HepG2 (cell line): Measurements from ENCODE around the gene FAM20C. TPM values are rescaled to one million over a fixed set of nuclear protein-coding genes. Genes with fewer than 3 reads are reported as not detected.

Experiments used
- ATAC-seq: fragments of 200-7000 bp; cut with Tn5 transposase; 3 replicates; pipeline ENCODE4 v1.9.1; 2020; ENCODE audit warnings: mild to moderate bottlenecking, moderate library complexity
- BruUV-seq: library from RNA; stranded (reverse); fragments of 400-500 nt; replicated peaks from 2 replicates; lab custom pipeline; 2021; lab: Mats Ljungman, UMichigan
- CTCF ChIA-PET: fragments of 300-600 bp; formaldehyde crosslinking; extraction: SDS; loops from one replicate; lab custom pipeline; 2021; ENCODE audit warnings: low total read pairs, inconsistent platforms, low intra/inter-chr PET ratio; lab: Yijun Ruan, JAX
- POLR2A ChIA-PET: fragments of 350-600 bp; sonication (Branson Sonifier 250); formaldehyde crosslinking; loops from one replicate; lab custom pipeline; 2020; ENCODE audit warnings: antibody characterized with exemption, inconsistent platforms; lab: Yijun Ruan, JAX
- DNase-seq: peaks from one replicate; pipeline ENCODE4 v3.0.0-alpha.2; 2015; ENCODE audit warnings: low spot score
- FAIRE-seq: peaks from 3 replicates; lab custom pipeline; 2011; peaks lifted over from hg19 to GRCh38; lab: Jason Lieb, UNC
- H2AFZ ChIP-seq: one replicate; pipeline ENCODE4 v1.6.1; 2011; ENCODE audit warnings: low read length, inconsistent platforms
- H3K27ac ChIP-seq: fragments of 300-600 bp; 3 replicates; pipeline ENCODE4 v1.8.0; 2011; ENCODE audit warnings: mixed run types, mild to moderate bottlenecking, mixed read lengths, low read length, inconsistent platforms; ENCODE audit not compliant: insufficient read depth; ENCODE audit errors: extremely low read length
- H3K27me3 ChIP-seq, 2 experiments: fragments of 200-600 bp in 1 of 2; 2 replicates in 1 of 2; 3 replicates in 1 of 2; pipeline versions ENCODE4 v1.6.0 to v1.8.0; 2011; ENCODE audit warnings: low read length in 2 of 2, mild to moderate bottlenecking in 2 of 2, moderate library complexity in 2 of 2, inconsistent platforms in 1 of 2; ENCODE audit not compliant: insufficient read depth in 2 of 2, control insufficient read depth in 1 of 2
- H3K36me3 ChIP-seq, 2 experiments: fragments of 200-600 bp in 1 of 2; replicated peaks in 1 of 2; 2 replicates in 1 of 2; 3 replicates in 1 of 2; pipeline versions ENCODE4 v1.5.1 to v1.8.0; 2011; ENCODE audit warnings: low read length in 2 of 2, inconsistent platforms in 1 of 2; ENCODE audit not compliant: insufficient read depth in 2 of 2, control insufficient read depth in 1 of 2
- H3K4me1 ChIP-seq: 2 replicates; pipeline ENCODE4 v1.5.1; 2012; ENCODE audit warnings: low read length, inconsistent platforms; ENCODE audit not compliant: insufficient read depth
- H3K4me2 ChIP-seq: 2 replicates; pipeline ENCODE4 v1.6.0; 2011; ENCODE audit warnings: low read depth, low read length, inconsistent platforms
- H3K4me3 ChIP-seq, 3 experiments: fragments of 200-600 bp in 1 of 3; sonication (generic), shearing (Covaris generic) in 1 of 3; replicated peaks in 1 of 3; 2 replicates each; pipeline ENCODE4 v1.5.1; 2011 to 2016; ENCODE audit warnings: low read length in 3 of 3, inconsistent platforms in 2 of 3, low read depth in 2 of 3, mild to moderate bottlenecking in 2 of 3, control low read depth in 1 of 3, mixed read lengths in 1 of 3; ENCODE audit not compliant: insufficient read depth in 1 of 3
- H3K79me2 ChIP-seq: one replicate; pipeline ENCODE4 v1.6.1; 2011; ENCODE audit warnings: low read length, inconsistent platforms; ENCODE audit not compliant: insufficient read depth
- H3K9ac ChIP-seq: 2 replicates; pipeline ENCODE4 v1.6.0; 2011; ENCODE audit warnings: mild to moderate bottlenecking, low read depth, low read length, inconsistent platforms; ENCODE audit not compliant: insufficient read depth
- H3K9me3 ChIP-seq: 2 replicates; pipeline ENCODE4 v1.5.1; 2012; ENCODE audit warnings: mild to moderate bottlenecking, low read length
- H4K20me1 ChIP-seq: 2 replicates; pipeline ENCODE4 v1.6.0; 2011; ENCODE audit warnings: inconsistent platforms, mild to moderate bottlenecking, low read length, moderate library complexity; ENCODE audit not compliant: insufficient read depth
- CREB1 ChIP-seq, 2 experiments: fragments of 450-650 bp in 1 of 2; IDR thresholded peaks; 2 replicates each; pipeline ENCODE4 v1.6.1; 2016 to 2017; ENCODE audit warnings: control low read depth in 1 of 2, mild to moderate bottlenecking in 1 of 2, missing compliant biosample characterization in 1 of 2, missing genetic modification characterization in 1 of 2
- HDAC6 ChIP-seq: fragments of 200-600 bp; sonication (generic); IDR thresholded peaks from 2 replicates; pipeline ENCODE4 v1.7.0; 2017; ENCODE audit warnings: mild to moderate bottlenecking, antibody characterized with exemption, low read length, low read depth
- ZNF143 ChIP-seq: sonication (generic); formaldehyde crosslinking; IDR thresholded peaks from 2 replicates; pipeline ENCODE4 v1.4.0; 2020; ENCODE audit warnings: missing genetic modification reagents
- WGBS: methylation state at CpG from one replicate; pipeline ENCODE4 v1.1.6; 2017; ENCODE audit warnings: low lambda C conversion rate; 5-methylcytosine and 5-hydroxymethylcytosine counted together
- in situ Hi-C: cut with HindIII; loops from 2 replicates; pipeline ENCODE4 v1.10.0; 2017; ENCODE audit warnings: low pct_unique_long_range_greater_than_20kb; ENCODE audit not compliant: extremely low pct_ligation_motif_present
- intact Hi-C: fragments of 100-400 bp; cut with micrococcal nuclease; formaldehyde crosslinking; loops from one replicate; pipeline ENCODE4 v1.10.0; 2022; ENCODE audit not compliant: unreplicated experiment
- polyA plus RNA-seq, 8 experiments: library from polyadenylated mRNA; depleted of rRNA in 3 of 8; stranded (reverse) in 7 of 8; unstranded in 1 of 8; fragments of >200 nt; fragmentation: Illumina TruSeq in 4 of 8; extraction: Trizol in 4 of 8; gene quantifications; 2 replicates each; pipeline versions ENCODE4 v1.2.1 to v1.2.3, GENCODE V29; 2011 to 2016; ENCODE audit warnings: low read depth in 4 of 8, missing spikeins in 1 of 8, mixed read lengths in 1 of 8; ENCODE audit not compliant: insufficient read depth in 1 of 8
- total RNA-seq, 5 experiments: library from RNA; depleted of rRNA; stranded (reverse); fragments of >200 nt; fragmentation: Illumina TruSeq; extraction: Trizol; gene quantifications; 2 replicates each; pipeline ENCODE4 v1.2.3, GENCODE V29; 2016; ENCODE audit warnings: low read depth in 1 of 5
- TF ChIP-seq, protein P1 (sequence below): sonication (generic); formaldehyde crosslinking; IDR thresholded peaks from 2 replicates; pipeline ENCODE4 v1.8.1; 2023; ENCODE audit warnings: mild to moderate bottlenecking, missing genetic modification reagents
- TF ChIP-seq, protein P2 (sequence below): sonication (generic); formaldehyde crosslinking; IDR thresholded peaks from 2 replicates; pipeline ENCODE4 v1.4.0; 2020; ENCODE audit warnings: missing genetic modification reagents

FAM20C gene
- total and polyA plus RNA-seq, 2 of the 13 experiments (the other 11 are each of a cell fraction or from before 2014, with no cell fraction given), result 11.9 to 19.9 TPM

DNA sequence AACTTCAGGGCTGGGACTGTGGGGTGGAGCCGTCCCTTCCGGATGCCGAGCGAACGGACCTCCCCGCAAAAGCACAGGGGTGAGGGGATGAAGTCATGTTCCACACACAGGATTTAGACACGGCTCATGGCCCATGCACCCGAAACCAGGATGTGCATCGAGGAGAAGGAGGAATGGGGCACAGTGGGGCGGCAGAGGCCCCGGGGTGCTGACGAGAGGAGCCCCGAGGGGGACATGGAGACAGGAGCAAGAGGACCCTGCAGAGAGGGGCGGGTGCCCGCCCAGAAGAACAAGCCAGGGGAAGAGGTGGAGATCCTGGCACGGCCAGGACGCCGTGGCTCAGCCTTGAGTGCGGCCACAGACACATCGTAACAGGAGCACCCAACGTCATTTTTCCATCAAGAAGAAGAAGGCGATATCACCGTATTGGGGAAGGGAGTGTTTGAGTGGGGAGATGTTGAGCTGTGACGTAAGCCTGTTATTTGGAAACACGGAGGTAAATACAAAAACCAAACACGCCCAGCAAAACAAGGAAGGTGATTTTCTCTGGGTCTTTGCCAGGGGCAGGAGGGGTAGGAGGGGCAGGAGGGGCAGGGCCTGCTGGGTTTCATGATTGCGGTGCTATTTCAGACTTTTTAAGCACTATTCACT, 72.3 kb downstream of the FAM20C start:
- ChIA-PET CTCF (interaction anchor here (0.7 to 1.5 kb wide), 4 partner anchors 71 to 689 kb away, joined by 3 to 5 read pairs (median 4); no protein-coding TSS in a partner anchor), POLR2A (no interaction called here)
- Histone ChIP-seq H3K79me2 (no peaks in the 10 kb centered on the region), H3K27me3 (no peaks in the 10 kb centered on the region; a peak in 2 of 5 replicates), H3K27ac (no peak overlapping the region), H3K36me3 (peaks cover 0 to 1% of the 10 kb centered on the region in 2 experiments; a peak in 1 of 5 replicates), H3K4me1 (no peaks in the 10 kb centered on the region), H3K4me3 (no peak overlapping the region), H4K20me1 (no peaks in the 10 kb centered on the region), H3K9ac (no peak overlapping the region), H3K9me3 (peaks cover 17% of the 10 kb centered on the region), H3K4me2 (no peak overlapping the region), H2AFZ (no peak overlapping the region)
- in situ Hi-C loops (no loop called here), intact Hi-C loops (no loop called here)
- TF ChIP-seq, protein P1, sequence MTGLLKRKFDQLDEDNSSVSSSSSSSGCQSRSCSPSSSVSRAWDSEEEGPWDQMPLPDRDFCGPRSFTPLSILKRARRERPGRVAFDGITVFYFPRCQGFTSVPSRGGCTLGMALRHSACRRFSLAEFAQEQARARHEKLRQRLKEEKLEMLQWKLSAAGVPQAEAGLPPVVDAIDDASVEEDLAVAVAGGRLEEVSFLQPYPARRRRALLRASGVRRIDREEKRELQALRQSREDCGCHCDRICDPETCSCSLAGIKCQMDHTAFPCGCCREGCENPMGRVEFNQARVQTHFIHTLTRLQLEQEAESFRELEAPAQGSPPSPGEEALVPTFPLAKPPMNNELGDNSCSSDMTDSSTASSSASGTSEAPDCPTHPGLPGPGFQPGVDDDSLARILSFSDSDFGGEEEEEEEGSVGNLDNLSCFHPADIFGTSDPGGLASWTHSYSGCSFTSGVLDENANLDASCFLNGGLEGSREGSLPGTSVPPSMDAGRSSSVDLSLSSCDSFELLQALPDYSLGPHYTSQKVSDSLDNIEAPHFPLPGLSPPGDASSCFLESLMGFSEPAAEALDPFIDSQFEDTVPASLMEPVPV (CRISPR knock-in tag), result no peak
- TF ChIP-seq CREB1 (IDR thresholded peaks at IDR 0.05), result peak; percentile 50; the same call in 1 of the 2 replicates
- TF ChIP-seq CREB1 (CRISPR knock-in tag; IDR thresholded peaks at IDR 0.05), result no peak
- 57% methylated on average over 27 of the region's 27 CpGs for WGBS
- no TSS peak for BruUV-seq
- no peak for DNase-seq
- ATAC-seq, result peak; percentile 7; the same call in 2 of the 3 replicates
- FAIRE-seq, result no peak

DNA sequence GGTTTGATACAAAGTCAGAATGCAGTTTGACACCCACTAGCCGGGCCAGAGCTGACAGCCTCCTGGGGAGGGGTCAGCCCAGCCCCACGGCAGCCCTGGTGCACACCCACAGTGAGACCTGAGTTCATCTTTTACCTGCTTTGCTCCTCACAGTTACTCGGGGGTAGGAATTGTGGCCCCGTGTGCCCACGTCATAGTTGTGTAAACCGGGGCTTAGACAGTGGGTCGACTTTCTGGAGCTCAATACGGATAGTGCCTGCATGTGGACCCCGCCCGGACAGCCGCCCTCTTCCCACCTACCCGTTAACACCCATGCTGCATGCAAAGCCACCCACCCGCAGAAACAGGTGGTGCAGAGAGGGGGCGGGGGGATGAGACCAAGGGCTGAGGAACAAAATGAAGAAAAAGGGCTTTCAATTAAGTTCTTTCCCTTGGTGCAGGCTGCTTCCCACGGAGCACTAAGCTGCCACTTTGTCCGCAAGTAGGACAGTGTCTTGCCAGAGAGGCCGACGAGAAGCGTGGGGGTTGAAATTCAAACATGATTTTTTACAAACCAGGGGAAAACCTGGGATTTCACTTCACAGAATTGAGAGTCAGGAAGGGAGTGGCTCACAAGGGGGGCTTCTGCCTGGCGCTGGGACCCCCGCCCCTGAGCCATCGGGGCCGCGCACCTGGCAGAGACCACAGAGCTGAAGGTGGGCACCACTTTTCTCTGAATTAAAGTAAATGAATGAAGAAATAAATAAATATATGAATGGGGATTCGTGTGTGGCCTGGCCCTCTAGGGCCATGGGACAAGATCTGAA, 73.0 kb downstream of the FAM20C start:
- Histone ChIP-seq H3K27me3 (no peaks in the 10 kb centered on the region; a peak in 2 of 5 replicates), H3K4me3 (no peak overlapping the region), H3K27ac (no peak overlapping the region), H3K36me3 (no peaks in the 10 kb centered on the region), H4K20me1 (no peaks in the 10 kb centered on the region)
- no peak for FAIRE-seq
- intact Hi-C loops, result no loop called here
- BruUV-seq, result no TSS peak
- no peak for DNase-seq
- POLR2A ChIA-PET, result no interaction called here
- in situ Hi-C loops, result no loop called here
- TF ChIP-seq, protein P2, sequence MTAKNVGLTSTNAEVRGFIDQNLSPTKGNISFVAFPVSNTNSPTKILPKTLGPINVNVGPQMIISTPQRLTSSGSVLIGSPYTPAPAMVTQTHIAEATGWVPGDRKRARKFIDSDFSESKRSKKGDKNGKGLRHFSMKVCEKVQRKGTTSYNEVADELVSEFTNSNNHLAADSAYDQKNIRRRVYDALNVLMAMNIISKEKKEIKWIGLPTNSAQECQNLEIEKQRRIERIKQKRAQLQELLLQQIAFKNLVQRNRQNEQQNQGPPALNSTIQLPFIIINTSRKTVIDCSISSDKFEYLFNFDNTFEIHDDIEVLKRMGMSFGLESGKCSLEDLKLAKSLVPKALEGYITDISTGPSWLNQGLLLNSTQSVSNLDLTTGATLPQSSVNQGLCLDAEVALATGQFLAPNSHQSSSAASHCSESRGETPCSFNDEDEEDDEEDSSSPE, result no peak
- TF ChIP-seq HDAC6 (no peak), ZNF143 (CRISPR knock-in tag) (no peak)
- TF ChIP-seq, all 625 proteins: peak for 0
- ATAC-seq, result peak; percentile 3; the same call in 1 of the 3 replicates
- H3K9ac ChIP-seq, result no peak overlapping the region
- CTCF ChIA-PET, result interaction anchor here (1.5 kb wide), 1 partner anchor 688 kb away, joined by 3 read pairs; no protein-coding TSS in a partner anchor
- H3K4me1 ChIP-seq, result no peaks in the 10 kb centered on the region
- WGBS, result 71% methylated on average over 19 of the region's 25 CpGs
- H2AFZ ChIP-seq, result no peak overlapping the region
- H3K79me2 ChIP-seq, result no peaks in the 10 kb centered on the region
- H3K4me2 ChIP-seq, result no peak overlapping the region
- peaks cover 17% of the 10 kb centered on the region for H3K9me3 ChIP-seq
